Measurements from ENCODE around the gene SLC2A13.
"Not testable (repeated sequence)": the region's sequence is repeated elsewhere in the genome, so short reads cannot be mapped to it uniquely, and the experiment has no call there.

The SLC2A13 gene

DNA sequence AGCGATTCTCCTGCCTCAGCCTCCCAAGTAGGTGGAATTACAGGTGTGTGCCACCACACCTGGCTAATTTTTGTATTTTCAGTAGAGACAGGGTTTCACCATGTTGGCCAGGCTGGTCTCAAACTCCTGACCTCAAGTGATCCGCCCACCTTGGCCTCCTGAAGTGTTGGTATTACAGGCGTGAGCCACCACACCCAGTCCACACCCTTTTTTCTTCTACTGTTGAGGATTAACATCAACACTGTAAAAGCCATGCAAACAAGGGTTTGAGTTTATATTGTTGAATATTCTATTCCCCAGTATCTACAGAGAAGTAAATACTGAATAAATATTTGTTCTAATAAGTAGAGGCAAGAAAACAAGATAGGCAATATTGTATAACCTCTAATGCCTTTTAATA, 58.9 kb downstream of the SLC2A13 start:
- in situ Hi-C loops (cut with MboI; ENCODE audit: low sequenced_read_pairs) = not testable (repeated sequence)

DNA sequence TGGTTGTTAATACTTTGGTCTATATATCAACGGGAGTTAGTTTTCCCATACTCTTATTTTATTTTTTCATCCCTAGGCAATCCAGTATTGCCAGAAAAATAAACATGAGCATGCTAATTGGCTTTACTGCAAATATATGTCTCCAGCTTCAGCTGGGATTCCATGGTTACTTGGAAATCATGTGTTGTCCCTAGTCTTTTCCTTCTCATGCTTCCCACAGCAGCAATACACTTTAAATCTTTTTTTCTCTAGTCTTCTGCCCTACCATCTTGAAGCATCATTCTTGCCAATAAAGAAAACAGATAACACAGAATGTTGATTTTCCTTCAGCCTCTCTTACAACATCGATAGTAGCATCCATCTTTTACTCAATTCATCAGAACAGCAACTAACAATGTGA, 60.2 kb downstream of the SLC2A13 start:
- in situ Hi-C loops (cut with MboI; ENCODE audit: low sequenced_read_pairs) = no loop called here

DNA sequence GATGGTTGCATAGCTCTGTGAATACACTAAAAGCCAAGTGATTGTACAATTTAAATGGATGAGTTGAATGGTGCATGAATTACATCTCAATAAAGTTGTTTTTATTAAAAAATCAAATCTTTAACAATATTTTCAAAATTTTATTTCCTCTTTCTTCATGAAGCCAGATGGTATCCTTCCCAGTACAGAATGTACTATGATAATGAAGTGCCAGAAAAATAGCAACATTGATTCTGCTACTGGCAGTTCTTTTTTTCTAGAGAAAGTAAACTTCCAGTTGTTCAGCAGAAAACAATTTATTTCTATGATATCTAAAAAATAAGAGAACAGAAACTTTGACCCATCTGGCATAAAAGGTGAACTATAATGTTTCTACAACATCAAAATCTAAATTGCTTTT, 61.5 kb downstream of the SLC2A13 start:
- in situ Hi-C loops (cut with MboI; ENCODE audit: low sequenced_read_pairs) = no loop called here

DNA sequence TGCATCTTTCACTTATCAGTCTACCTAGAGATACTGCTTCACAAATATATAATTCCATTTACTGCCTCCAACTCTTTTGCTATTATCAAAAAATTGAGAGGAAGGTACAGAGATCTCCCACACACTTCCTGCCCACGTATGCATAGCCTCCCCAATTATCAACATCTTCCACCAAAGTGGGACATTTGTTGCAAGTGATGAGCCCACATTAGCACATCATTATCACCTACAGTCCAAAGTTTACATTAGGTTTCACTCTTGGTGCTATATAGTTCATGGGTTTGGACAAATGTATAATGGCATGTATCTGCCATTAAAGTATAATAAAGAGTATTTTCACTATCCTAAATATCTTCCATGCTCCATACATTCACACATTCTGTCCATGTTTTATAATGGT, 66.3 kb downstream of the SLC2A13 start:
- in situ Hi-C loops (cut with MboI; ENCODE audit: low sequenced_read_pairs) = no loop called here

DNA sequence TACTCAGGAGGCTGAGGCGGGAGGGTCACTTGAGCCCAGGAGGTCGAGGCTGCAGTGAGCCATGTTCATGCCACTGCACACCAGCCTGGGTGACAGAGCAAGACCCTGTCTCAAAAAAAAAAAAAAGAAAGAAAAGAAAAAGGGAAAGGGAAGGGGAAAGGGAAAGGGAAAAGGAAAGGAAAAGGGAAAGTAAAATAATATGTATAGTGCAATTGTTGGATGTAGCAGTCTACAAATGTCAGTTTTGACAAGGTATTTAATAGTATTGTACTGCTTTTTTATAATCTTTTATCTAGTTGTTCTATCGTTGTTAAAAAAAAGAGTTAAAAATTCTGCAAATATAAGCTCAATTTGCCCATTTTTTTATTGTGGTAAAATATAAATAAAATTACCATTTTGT, 67.3 kb downstream of the SLC2A13 start:
- in situ Hi-C loops (cut with MboI; ENCODE audit: low sequenced_read_pairs) = no loop called here

DNA sequence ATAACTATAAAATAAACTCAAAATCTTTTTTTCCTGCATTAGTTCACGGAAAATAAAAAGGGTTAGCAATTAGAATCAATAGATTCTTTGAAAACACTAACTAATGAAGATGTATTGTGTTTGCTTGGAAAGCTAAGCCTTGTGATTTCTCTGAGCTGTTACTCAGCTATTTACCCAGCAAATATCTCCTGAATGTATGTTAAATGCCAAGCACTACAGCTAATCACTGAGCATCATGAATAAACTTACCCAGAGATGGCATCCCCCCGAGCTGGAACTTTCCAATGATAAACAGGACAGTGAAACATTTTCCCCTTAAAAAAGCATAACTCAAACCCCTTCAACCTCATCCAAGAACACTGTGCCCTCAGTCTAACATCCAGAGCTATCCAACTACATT, 71.2 kb downstream of the SLC2A13 start:
- in situ Hi-C loops (cut with MboI; ENCODE audit: low sequenced_read_pairs) = no loop called here

DNA sequence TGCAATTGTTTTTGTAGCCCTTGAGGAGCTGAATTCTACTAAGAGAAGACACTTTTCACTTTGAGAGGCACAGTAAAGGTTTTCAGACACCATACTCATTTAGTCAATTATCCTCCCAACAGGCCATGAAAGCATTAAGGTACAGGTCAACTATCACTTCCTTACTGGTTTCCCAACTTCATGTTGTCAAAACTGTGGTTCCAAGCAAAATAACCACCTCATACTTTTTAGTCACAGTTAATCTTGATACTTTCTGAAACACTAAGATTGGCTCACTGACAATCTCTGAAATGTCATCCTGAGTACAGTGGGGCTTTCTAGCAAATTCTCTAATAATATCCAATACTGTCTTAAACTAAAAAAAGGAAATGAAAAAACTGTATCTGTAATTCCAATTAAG, 71.7 kb downstream of the SLC2A13 start:
- in situ Hi-C loops (cut with MboI; ENCODE audit: low sequenced_read_pairs) = no loop called here

DNA sequence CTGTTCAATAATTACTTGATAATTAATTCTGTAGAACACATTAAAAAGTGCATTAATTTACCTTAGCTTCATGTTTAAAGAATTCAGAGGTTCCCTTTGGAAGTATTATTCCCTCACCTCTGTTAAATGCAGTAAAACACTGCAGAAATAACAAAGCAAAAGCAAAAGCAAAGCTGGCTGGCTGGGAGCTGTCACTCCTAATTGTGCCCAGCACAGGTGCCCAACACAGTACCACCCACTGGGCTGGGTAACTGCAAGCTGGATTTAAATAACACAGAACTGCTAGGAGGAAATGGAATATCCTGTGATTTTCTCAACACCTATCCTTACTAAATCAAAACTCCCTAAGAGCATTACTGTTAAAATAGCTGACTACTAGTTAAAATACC, 72.6 kb downstream of the SLC2A13 start:
- in situ Hi-C loops (cut with MboI; ENCODE audit: low sequenced_read_pairs) = no loop called here

DNA sequence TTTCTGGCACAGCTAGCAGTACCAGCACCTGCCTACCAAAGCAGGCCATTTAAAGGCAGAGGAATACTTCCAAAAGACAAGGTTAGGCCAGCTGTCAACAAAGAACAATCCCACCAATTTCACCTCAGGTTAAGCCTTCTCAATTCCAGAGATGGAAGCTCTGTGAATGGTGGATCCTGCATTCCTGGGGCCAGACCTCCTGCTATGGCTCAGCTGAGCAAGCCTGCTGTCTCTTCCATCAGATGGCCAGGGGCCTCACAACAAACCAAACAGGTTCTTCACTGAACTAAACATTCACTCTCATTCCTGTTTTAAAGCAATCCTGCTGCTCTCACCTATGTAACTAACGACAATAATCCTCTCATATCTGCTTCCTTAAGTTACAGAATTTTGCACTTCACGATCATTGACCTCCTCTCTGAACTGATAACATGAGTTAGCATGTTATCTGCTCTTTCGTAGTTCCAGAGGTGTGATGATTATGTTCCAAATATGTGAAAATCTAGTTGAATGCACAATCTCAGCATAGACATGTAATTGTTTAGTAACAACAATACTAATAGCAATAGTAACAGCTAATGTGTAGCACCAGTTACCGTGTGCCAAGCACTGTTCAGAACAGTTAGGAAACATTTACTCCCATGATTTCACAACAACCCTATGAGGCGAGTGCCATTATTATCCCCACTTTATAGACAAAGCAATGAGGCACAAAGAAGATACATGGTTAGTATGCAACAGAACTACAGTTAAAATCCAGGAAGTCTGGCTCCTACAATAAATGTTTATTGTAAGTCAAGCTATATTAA, 73.2 kb downstream of the SLC2A13 start:
- in situ Hi-C loops (cut with MboI; ENCODE audit: low sequenced_read_pairs) = no loop called here

DNA sequence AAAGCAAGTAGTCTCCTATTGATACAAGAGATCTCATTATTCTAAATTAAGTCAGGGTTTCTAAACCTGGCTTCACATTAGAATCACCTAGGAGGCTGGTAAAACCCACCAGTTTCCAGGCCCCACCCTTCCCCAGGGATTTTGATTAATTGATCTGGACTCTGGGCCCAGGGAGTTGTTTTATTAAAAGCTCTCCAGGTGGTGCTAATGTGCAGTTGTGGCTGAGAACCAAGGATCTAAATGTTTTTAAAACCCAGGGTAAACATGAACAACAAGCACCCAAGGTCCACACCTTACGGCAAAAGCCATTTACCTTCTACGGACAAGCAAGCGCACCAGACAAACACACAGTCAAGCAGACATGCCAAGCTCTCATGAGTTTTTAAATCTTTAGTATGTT, 73.9 kb downstream of the SLC2A13 start:
- in situ Hi-C loops (cut with MboI; ENCODE audit: low sequenced_read_pairs) = no loop called here

DNA sequence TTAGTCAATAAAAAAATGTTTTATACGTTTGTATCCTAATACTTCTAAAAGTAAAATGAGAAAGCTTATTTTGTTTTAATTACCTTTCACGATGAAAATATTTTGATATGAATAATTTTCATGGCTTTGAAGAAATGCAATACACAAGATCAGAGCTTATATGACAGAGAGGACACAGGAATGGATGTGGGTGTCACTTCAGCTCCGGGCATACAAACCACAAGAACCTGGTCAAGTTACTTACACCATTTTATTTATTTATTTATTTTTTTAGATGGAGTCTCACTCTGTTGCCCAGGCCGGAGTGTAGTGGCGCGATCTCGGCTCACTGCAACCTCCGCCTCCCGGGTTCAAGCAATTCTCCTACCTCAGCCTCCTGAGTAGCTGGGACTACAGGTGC, 74.9 kb downstream of the SLC2A13 start:
- in situ Hi-C loops (cut with MboI; ENCODE audit: low sequenced_read_pairs) = not testable (repeated sequence)

DNA sequence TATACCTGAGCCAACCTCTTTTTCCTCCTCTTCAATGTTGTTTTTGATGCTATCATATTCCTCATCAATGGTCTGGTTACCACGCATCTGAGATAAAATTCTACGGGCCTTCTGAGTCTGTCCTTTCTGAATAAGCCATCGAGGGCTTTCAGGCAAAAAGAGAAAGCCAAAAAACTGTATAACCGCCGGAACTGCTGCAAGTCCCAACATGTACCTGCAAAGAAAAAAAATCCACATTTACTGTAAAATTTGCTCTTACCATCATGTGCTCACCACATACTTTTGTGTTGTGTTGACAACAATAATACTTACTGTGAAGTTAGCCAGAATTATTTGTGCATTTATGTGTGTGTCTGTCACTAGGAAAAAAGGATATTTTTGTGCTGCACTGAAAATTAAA, 77.6 kb downstream of the SLC2A13 start:
- in situ Hi-C loops (cut with MboI; ENCODE audit: low sequenced_read_pairs) = no loop called here

DNA sequence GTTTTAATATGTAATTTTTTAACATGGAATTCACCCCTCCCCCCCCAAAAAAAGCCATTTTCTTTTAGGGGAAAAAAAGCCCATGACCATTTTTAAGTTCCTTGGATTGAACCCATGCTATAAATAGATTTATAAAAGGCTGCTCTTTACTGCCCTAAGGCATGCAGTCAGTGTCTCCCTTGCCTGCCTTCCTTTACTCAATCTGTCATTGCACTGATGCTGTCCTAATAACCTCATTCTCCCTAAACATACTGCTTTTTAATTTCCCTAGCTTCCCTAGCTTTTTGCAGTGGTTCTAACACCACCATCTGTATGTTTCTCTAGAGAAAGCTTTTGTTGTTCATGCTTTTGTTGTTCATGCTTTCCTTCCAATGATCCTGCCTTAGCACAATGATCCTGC, 83.0 kb downstream of the SLC2A13 start:
- in situ Hi-C loops (cut with MboI; ENCODE audit: low sequenced_read_pairs) = no loop called here

DNA sequence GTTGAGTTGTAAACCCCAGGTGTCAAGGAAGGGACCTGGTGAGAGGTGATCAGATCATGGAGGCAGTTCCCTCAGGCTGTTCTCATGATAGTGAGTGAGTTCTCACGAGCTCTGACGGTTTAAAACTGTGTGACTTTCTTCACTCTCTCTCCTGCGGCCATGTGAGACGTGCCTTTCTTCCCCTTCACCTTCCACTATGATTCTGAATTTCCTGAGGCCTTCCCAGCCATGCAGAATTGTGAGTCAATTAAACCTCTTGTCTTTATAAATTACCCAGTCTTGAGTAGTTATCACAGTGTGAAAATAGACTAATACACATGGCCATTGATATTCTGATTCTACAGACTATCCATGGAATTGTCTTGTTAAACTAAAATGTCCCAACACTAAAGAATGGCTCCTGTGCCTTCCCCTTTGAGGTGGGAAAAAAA, 85.6 kb downstream of the SLC2A13 start:
- in situ Hi-C loops (cut with MboI; ENCODE audit: low sequenced_read_pairs) = no loop called here

DNA sequence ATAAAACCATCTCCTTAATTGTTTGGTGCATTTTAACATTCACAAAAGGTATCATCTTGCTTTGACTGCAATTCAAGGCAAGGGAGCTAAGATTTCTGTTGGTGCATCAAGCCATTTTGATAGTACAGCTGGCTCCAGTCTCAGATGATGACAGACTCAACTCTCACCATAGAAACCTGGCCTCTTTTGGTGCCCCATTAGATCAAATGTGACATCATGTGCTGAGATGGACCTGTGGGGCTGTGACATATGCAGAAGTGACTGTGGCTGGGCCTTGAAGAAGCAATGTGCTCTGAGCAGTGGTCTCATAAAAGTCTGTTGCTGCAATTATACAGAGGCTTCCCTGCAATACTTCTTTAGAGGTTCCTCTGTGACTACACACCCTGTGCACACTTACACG, 88.4 kb downstream of the SLC2A13 start:
- in situ Hi-C loops (cut with MboI; ENCODE audit: low sequenced_read_pairs) = no loop called here

DNA sequence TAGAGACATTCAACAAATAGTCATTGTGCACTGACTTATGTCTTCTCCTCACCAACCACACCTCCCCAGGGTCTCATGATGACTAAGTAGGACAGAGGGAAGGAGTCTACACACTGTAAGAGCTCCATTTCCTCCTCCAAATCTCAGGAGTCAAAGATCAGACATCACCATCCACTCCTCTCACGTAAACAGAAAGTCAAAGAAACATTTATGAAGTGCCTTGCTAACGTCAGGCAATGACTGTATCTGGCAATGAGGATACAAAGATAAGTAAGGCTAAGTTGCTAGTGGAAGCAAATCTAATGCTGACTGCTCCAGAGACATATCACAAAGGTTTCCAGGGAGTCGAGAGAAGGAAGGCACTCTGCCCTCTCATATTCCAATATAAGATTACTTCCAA, 88.9 kb downstream of the SLC2A13 start:
- in situ Hi-C loops (cut with MboI; ENCODE audit: low sequenced_read_pairs) = no loop called here

DNA sequence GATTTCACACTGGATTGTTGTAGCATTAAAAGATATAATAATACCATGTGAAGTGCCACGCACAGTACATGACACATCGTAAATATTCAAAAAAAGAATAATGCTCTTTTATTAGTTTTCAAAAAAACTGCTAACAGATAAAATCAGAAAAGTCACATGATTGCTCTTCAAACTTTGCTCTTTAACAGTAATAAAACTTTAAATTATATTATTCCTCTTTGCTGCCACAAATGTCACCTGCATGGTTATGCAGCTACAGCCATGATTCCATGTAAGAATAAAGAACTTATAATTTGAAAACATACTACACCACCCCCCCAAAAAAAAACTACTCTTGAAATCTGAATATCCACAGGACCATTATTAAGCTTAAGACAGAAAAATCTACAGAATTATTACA, 90.0 kb downstream of the SLC2A13 start:
- in situ Hi-C loops (cut with MboI; ENCODE audit: low sequenced_read_pairs) = no loop called here

DNA sequence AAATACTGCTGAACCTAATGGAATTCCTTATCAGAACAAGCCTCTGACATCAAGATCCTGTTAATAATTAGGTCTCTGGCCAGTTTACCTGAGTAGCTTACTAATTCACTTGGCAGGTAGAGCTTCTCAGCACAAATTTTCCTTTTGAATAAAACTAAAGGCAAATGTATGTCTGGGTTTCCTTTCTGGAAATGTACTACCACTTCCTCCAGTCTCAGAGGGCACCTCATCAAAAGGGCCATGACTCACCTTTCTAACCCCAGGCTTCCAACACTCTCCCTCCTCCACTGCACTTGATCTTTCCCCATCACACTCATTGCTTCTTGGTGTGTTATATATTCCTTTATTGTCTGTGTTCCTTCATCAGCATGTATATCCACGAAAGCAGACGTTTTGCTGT, 90.5 kb downstream of the SLC2A13 start:
- in situ Hi-C loops (cut with MboI; ENCODE audit: low sequenced_read_pairs) = no loop called here

DNA sequence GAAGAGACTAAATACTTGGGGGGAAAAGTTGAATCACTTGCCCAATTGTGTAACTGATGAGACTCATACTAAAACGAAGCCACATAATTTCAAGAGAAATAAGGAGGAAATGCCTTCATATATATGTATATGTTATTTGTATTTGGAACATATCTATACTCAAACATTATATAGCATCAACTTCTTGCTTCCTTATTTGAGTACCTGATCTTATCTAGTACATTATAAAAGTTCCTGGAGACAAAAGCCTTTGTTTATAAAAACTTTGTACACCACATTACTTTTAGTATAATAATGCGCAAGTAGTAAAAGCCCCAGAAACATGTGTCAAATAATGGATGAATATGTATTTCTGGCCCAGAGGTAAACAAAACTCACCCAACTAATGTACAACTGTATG, 92.0 kb downstream of the SLC2A13 start:
- in situ Hi-C loops (cut with MboI; ENCODE audit: low sequenced_read_pairs) = no loop called here

DNA sequence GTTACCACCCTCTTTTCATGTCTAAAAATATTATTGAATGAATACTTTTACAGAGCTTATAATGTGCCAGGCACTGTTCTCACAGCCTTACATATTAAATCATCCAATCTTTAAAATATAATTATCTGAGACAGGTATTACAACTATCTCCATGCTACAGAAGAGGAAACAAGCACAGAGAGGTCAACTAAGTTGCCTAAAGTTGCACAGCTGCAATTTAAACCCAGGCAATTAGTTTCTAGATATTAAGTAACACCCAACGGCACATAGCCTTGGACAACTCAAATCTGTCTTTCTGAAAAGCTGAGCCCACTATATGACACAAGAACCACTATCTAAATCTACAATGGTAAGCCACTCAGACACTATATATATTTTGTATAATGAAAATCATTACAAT, 92.6 kb downstream of the SLC2A13 start:
- in situ Hi-C loops (cut with MboI; ENCODE audit: low sequenced_read_pairs) = no loop called here

DNA sequence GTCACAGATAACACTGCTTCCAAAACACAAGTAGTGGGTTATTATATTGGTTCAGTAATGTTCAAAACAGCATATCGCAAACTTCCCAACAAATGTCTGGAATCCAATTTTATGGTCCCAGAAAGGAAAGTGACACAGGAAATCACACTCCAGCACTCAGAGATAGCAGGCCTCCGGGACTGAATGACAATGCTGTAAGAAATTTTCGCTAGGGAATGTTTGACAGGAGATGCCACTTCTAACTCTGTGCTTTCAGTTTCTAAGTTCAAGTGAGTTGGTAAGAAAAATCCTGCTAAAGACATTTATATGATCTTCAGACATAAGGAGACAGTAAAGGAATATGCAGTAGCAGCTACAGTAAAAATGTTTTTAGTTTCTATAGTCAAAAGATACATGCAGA, 93.2 kb downstream of the SLC2A13 start:
- in situ Hi-C loops (cut with MboI; ENCODE audit: low sequenced_read_pairs) = no loop called here

DNA sequence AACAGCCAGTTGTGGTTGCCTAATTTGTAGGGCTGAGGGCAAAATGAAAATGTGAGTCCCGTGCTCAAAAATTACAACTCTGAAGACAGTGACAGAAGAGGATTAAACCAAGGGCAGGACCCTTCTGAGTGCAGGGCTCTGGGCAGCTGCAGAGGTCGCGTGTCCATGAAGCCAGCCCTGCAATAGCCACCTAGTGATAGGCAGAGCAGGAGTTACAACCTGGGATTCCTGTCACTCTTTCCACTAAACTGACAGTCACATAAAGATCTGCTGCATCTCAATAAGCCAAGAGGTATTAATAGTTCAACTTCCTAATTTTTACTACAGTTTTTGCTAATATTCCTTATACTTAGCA, 94.1 kb downstream of the SLC2A13 start:
- in situ Hi-C loops (cut with MboI; ENCODE audit: low sequenced_read_pairs) = no loop called here
